GM18508 (cell line): ENCODE results near the gene RPP21.

Source experiments
- ATAC-seq: cut with Tn5 transposase; IDR thresholded peaks from one replicate; pipeline ENCODE4 v1.9.1; 2021; ENCODE audit warnings: moderate number of reproducible peaks; ENCODE audit not compliant: insufficient read depth, unreplicated experiment

Gene RPP21

DNA sequence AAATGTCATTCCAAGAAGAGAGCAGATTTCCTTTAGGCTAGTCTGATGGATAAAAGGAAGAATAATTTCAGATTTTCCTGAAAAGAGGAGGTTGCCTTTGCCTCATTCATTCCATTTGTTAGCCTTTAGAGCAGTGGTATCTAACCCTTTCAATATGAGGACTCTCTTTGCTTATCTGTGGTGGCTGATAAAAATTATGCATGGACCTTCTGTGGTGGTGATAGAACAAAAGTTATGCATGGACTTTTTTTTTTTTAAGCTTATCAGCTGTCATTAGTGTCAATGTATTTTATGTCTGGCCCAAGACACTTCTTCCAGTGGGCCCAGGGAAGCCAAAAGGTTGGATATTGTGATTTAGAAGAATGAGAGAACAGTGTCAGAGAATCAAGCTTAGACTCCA, 16.6 kb upstream of the RPP21 start:
- ATAC-seq = no peak

DNA sequence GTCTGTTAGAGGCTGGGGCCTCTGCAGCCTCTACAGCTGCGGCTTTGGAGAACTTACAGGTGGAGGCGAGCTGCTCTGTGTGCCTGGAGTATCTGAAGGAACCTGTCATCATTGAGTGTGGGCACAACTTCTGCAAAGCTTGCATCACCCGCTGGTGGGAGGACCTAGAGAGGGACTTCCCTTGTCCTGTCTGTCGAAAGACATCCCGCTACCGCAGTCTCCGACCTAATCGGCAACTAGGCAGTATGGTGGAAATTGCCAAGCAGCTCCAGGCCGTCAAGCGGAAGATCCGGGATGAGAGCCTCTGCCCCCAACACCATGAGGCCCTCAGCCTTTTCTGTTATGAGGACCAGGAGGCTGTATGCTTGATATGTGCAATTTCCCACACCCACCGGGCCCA, 15.6 kb upstream of the RPP21 start:
- no peak for ATAC-seq

- ATAC-seq = no peak
Observed at GRCh38 chr6:30331981-30332380, 13.0 kb upstream of the RPP21 start.

- no peak for ATAC-seq
Observed at GRCh38 chr6:30334075-30334783, 10.7 kb upstream of the RPP21 start.

DNA sequence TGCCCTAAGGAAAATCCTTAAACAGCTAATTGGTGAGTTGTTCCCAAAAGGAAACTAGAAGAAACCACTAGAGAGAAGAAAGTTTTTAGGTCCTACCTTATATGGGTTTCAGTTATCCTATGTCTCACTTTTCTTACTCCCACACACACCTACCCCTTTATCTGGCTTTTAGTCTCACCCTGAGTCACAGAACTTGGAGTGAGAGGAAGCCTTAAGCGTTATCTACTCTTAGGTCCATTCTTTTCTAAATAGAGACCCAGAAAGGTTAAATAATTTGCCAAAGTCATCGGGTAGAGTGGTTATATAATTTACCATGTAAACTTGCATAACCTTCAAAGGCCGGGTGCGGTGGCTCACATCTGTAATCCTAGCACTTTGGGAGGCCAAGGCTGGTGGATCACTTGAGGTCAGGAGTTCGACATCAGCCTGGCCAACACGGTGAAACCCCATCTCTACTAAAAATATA, 4.3 kb upstream of the RPP21 start:
- ATAC-seq = no peak

- no peak for ATAC-seq
Observed at GRCh38 chr6:30341218-30341617, 3.7 kb upstream of the RPP21 start.

GRCh38 chr6:30341728-30342127, 3.2 kb upstream of the RPP21 start:
- ATAC-seq = no peak

- no peak for ATAC-seq
Observed at GRCh38 chr6:30344191-30344867, 627 bp upstream of the RPP21 start.

GRCh38 chr6:30345852-30346251, 896 bp downstream of the RPP21 start:
- ATAC-seq = no peak

- ATAC-seq = no peak
Observed at GRCh38 chr6:30348957-30349356, 4.0 kb downstream of the RPP21 start.

DNA sequence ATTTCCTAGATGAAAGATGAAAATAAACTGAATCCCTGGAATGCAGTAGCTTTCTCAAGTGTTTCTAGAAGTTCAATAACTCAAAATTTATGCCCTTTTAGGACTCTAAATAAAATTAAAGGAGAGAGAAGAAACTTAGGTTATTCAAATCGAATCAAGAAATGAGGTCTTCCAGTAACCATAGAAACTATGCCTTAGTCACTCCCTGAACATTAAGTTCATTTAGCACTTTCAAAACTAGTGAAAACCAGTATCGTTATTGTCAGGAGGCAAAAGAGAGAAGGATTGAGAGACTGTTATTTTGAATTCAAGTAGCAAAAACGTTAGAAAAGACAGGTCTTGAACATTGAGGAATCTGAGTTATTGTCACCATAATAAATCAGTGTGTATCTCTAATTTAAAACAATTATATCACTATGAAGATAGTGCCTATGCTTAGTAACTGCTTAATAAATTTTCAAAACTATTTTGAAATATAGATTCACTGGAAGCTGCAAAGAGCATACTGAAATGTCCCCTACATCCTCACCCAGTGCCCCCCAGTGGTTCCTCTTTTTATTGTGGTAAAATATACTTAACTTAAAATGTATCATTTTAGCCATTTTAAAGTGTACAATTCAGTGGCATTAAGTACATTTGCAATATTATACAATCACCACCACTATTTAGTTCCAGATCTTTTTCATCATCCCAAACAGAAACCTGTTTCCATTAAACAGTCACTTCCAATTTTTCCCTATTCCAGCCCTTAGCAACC, 4.6 kb downstream of the RPP21 start:
- no peak for ATAC-seq

- no peak for ATAC-seq
Observed at GRCh38 chr6:30350524-30350923, 5.6 kb downstream of the RPP21 start.

- ATAC-seq = no peak
Observed at GRCh38 chr6:30352550-30352949, 7.6 kb downstream of the RPP21 start.

DNA sequence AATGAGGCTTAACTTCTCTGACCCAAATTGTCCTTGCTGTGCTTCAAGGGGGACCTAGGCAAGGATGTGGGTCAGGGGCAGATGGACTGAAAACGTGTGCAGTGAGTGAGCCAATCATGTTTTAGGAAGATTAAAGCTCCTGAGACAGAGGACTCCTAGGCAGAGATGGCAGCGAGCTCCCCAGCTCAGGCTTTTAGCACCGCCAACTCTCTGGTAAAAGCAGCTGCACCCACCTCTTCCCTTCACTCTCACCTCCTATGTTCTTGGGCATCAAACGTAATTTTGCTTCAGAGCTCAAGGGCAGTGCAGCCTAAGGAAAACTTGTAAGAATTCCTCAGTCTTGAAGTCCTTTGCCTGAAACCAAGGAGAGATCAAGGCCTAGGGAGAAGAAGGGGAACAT, 10.3 kb downstream of the RPP21 start:
- ATAC-seq = no peak

GRCh38 chr6:30356536-30356935, 11.6 kb downstream of the RPP21 start:
- ATAC-seq = no peak

DNA sequence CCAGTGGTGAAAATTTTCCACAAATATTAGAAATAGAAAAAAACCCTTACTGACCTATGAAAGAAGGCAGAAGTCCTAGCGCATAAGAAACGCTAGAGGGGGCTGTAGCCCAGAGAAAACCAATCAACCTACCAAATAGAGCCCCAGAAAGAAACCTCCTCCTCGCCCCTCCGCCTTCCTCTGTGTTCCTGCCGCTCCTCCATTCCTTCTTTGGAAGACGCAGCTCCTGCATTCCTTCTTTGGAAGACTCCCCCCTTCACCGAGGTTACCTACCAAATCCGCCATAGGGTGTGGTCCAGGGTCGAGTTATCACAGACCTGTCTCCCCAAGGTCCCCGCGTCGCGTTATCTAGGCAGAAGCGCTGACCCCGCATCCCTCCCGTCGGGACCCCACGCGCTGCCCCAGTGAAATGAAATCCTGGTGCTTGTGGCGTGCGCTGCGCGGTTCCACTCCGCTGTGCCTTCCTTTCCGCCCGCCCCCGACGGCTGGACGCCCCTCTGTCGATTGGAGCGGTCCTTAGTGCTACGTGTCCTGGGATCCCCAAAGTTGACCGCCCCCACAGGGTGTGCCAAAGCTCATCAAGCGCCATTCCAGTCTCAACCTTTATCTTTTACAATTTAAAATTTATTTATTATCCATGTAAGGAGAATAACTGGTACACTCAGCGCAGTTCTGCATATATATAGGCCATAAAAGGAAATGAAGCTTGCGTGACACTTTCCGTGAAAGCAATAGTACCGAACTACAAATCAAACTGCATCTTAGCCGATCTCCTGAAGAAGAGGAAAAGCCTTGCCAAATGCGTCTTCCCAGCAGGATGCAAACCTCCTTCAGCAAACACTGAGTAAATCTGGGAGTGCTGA, 13.0 kb downstream of the RPP21 start:
- ATAC-seq = no peak

- no peak for ATAC-seq
Observed at GRCh38 chr6:30359276-30359675, 14.3 kb downstream of the RPP21 start.

- no peak for ATAC-seq
Observed at GRCh38 chr6:30360139-30360538, 15.2 kb downstream of the RPP21 start.

GRCh38 chr6:30361661-30362060, 16.7 kb downstream of the RPP21 start:
- ATAC-seq = no peak

GRCh38 chr6:30363459-30363858, 18.5 kb downstream of the RPP21 start:
- no peak for ATAC-seq
